NCI-H524 treated with DMSO at 0.1 percent for 48 hours (cell line): ENCODE measurements around the gene CASP9.

Experiments
- DNase-seq: peaks from one replicate; lab custom pipeline; 2025; lab: John Stamatoyannopoulos, UW

Gene CASP9

DNA sequence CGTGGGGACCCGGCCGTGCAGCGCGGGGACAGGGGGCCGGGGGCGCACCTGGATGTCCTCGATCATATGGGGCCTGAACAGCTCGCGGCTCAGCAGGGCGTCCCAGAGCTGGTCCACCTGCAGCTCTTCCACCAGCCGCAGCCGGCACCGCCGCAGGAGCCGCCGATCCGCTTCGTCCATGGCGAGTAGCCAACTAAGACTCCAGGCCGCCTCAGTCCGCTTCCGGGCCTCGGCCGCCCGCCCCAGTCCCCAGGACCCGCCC, at the start of gene CASP9:
Gene CASP9 (minus strand): TSS at position 195 of the 262 bp plus-strand sequence. CDS start 15 bp downstream, at position 180.
- no peak for DNase-seq

- no peak for DNase-seq
Measured at GRCh38 chr1:15573477-15573876, 49.5 kb upstream of the CASP9 start.

DNA sequence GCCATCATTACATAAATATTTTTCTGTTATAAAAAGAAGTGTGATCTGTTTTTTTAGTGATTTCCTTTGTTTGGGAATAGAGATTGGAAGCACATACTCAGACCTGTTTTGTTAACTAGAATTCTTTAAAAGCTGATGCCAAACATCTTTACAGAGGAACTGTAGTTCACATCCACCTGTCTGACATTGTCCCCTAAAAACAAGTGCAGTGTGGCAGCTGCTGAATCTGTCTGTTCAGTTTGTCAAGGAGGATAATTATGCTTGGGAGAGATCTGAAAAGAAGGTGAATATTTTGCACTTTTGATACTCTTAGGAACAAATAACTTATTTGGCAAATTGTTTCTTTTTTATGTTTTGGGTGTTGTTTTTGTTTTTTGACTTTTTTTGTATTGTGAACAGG, 47.3 kb upstream of the CASP9 start:
- no peak for DNase-seq

- no peak for DNase-seq
Measured at GRCh38 chr1:15570861-15571260, 46.8 kb upstream of the CASP9 start.

DNA sequence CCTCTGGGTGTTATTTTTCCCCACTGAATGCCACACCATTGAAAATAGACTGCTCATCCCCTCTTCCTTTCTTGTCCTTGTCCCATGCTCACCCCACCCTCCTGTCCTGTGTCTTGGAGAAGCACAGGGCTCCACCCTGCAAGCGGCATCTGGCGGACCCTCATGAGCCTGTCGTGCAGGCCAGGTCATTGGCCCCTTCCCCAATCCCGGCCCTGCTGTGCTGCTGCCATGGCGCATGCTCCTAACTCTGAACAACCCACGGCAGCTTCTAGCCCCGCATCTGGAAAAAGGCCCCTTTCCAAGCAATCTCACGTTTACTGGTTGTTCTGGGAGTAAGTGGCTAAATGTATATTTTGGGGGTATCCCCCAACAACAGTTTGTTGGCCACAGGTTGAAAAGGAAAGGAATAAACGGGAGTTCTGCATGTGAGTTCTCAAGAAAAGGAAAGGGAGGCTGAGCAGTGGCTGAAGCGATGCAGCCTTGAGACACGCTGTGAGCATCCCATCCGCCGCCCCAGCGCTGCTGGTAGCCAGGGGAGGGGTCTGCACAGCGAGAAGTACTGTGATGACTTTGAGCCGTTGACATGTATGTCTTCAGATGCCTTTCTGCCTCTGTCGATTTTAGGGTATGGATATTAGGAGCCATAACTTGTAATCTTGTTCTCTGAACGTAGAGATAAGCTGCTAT, 44.5 kb upstream of the CASP9 start:
- DNase-seq, result no peak

GRCh38 chr1:15559189-15559810, 35.3 kb upstream of the CASP9 start:
- DNase-seq, result no peak

- no peak for DNase-seq
Measured at GRCh38 chr1:15558516-15558915, 34.5 kb upstream of the CASP9 start.

GRCh38 chr1:15557594-15557993, 33.6 kb upstream of the CASP9 start:
- DNase-seq, result no peak

DNA sequence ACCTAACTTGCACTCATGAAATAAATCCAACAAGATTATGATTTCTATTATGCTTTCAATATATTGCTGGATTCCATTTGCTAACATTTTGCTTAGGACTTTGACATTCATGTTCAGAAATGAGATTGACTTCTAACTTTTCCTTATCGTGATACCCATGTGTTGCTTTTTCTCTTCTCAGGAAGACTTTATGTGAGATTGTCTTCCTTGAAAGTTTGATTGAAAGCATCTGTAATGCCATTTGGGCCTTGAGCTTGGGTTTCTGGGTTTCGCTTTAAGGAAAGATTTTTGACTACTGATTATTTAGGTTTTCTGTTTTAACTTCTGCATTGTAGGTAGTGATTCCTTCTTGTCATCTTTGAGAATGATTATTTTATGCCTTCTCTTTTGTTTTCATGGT, 33.0 kb upstream of the CASP9 start:
- DNase-seq, result no peak

DNA sequence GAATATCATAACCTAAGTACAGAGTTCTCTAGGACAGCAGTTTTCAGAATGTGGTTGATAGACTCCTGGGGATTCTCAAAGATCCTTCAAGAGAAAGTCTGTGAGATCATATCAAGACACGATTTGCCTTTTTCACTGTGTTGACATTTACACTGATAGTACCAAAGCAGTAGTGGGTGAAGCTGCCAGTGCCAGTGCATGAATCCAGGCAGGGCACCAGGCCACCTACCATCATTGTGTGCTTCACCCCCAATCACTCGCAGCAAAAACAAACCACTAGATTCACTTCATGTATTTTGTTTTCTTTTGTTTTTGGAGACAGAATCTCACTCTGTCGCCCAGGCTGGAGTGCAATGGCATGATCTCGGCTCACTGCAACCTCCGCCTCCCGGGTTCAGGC, 26.6 kb upstream of the CASP9 start:
- no peak for DNase-seq

GRCh38 chr1:15546641-15547040, 22.6 kb upstream of the CASP9 start:
- DNase-seq, result no peak

DNA sequence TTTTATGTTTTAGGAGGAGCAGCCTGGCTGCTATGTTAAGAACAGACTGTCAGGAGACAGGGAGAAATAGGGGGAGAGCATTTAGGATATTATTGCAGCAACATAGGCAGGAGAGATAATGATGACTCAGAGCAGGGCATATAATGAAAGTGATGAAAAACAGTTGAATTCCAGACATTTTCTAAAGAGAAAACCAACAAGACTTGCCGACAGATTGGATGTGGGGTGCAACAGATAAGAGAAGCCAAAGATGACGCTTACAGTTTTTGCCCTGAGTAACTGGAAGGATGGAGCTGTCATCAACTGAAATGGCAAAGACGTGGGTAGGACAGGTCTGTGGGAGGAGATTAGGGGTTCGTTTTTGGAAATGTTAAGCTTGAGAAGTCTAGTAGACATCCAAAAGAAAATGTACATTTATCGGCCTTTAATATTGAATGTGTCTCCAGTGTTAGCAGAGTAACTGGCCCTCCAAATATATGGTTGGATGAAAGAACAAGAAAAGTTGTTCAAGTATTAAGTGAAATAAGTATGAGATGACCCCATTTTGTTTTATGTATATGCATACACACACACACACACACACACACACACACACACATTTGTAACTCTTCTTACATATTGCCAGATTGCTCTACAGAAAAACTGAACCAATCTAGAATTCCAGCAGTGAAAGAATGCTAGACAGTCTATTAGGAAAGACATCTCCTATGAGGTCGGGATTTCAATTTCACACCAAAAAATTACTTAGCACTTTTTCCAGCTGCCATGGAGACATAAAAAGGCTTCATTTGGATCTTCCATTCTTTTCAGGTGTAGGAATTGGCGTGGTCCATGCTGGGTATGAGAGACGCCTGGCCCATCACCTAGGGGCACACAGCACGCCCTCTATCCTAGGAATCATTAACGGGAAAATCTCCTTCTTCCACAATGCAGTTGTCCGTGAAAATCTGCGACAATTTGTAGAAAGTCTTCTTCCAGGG, 19.9 kb upstream of the CASP9 start:
- no peak for DNase-seq

DNA sequence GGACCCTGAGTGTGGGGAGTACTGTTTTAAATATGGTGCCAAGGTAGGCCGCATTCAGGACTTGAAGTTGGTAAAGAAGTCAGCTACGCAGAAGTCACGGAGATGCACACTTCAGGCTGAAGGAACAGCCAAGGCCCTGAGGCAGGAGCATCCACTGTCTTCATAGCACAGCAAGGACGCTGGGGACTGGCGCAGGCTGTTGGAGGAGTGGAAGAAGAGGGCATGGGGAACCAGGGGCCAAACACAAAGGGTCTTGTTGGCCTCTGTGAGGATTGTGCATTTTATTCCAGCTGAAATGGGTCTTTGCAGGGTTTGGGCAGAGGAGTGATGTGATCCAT, 19.2 kb upstream of the CASP9 start:
- no peak for DNase-seq

- DNase-seq, result no peak
Measured at GRCh38 chr1:15542388-15543250, 18.6 kb upstream of the CASP9 start.

DNA sequence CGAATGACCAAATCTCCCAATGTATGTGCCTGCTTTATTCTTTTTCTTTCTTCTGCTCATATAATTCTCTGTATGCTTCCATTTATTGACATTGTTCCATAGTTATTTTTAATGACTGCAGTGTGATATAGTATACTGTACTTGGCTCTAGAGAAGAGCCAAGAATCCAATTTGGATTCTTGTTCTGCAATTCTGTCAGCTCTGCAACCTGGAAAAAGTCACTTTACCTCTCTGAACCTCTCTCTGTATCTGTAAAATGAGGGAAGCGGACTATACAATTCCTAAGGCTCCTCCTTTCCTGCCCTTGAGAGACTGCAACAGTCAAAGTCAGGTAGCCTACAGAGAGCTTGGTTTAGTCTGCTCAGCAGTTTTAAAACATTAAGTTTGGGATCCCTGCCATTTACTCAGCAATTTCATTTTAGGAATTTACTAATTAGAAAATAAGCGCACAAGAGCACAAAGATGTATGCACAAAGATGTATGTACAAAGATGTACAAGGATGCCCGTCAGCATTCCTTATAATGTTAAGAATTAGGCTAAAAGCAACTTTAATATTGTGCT, 17.3 kb upstream of the CASP9 start:
- no peak for DNase-seq

- no peak for DNase-seq
Measured at GRCh38 chr1:15540186-15540585, 16.2 kb upstream of the CASP9 start.

DNA sequence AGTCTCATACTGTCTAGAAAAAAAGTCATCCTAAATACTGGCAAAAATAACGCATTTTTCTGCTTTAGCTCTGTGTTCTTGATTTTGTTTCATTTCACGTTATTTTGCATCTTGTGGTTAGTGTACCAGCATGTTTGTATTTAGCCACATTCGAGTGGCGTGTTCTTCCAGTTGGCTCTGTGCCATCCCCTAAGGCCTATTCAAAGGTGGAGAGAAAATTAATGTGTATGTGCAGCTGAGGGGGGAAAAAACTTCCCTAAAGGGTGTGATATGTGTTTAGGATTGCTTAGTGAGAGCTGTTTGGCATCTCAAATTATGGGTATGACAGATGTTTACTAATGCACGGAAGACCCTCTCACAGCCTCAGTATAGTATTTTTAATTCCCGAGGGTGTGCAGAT, 14.8 kb upstream of the CASP9 start:
- no peak for DNase-seq

- no peak for DNase-seq
Measured at GRCh38 chr1:15531682-15532081, 7.7 kb upstream of the CASP9 start.

DNA sequence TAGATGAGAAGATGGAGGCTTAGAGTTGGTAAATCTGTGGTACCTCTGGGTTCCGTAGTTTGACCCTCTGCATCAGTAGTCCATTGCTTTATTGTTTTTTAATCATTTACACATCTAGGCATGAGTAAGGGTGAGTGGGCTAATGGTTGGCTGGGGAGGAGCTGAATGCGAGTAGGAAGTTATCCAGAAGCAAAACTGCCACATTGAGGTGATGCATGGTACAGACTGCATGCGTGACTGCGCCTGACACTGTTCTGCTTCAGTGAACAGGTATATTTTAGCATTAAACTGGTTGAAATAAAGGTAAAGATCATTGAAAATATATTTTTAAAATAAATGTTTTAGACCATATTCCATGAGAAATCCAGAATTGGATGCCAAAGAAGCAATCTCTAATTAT, 7.0 kb upstream of the CASP9 start:
- no peak for DNase-seq

- peak; percentile 99 for DNase-seq
Measured at GRCh38 chr1:15526490-15527339, 2.7 kb upstream of the CASP9 start, which contains the start of gene DNAJC16. DNAJC16 (plus strand) TSS chr1:15526848; CDS start chr1:15529106, 2,258 bp downstream.

- no peak for DNase-seq
Measured at GRCh38 chr1:15526021-15526489, 2.0 kb upstream of the CASP9 start.
